ENCODE measurements around the gene CAPZB.

Gene CAPZB

DNA sequence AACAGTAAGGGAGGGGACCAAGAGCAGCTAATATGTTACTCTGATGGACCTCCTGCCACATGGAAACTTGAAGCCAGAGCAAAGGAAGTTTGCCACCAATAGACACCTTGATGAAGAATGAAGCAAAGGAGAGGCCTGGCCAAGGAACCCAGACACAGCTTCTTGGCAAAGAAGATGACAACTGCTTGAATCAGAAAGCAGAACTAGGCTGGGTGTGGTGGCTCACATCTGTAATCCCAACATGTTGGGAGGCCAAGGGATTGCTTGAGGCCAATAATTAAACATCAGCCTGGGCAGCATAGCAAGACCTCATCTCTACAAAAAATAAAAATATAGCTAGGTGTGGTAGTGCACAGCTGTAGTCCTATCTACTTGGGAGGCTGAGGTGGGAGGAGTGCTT is 31.7 kb upstream of the CAPZB start:
- Histone ChIP-seq H3K4me2 (ENCODE audit: low read depth, low read length, poor library complexity, severe bottlenecking) (no peak overlapping the region), H3K9me3 (ENCODE audit: insufficient read depth, low read length) (no peaks in the 10 kb centered on the region; the same call in 1 of the 2 replicates), H3K27me3 (ENCODE audit: low read length) (no peaks in the 10 kb centered on the region), H2AFZ (ENCODE audit: low read depth, low read length, severe bottlenecking) (no peak overlapping the region), H3K79me2 (ENCODE audit: insufficient read depth, low read length) (no peaks in the 10 kb centered on the region), H4K20me1 (ENCODE audit: low read depth, low read length) (no peaks in the 10 kb centered on the region), H3F3A (ENCODE audit: insufficient read depth) (no peaks in the 10 kb centered on the region), H3K9me2 (replicated peaks; ENCODE audit: insufficient read depth, low read length) (no peaks in the 10 kb centered on the region), H3K4me3 (ENCODE audit: insufficient read depth, low read length, poor library complexity, severe bottlenecking) (no peak overlapping the region), H3K27ac (ENCODE audit: low read depth, low read length) (no peak overlapping the region), H3K36me3 (ENCODE audit: low read length) (no peaks in the 10 kb centered on the region), H3K9ac (ENCODE audit: low read length) (no peak overlapping the region)
- TF ChIP-seq EZH2phosphoT487 (conservative IDR thresholded peaks at IDR 0.05; ENCODE audit: low read length): no peak
- TF ChIP-seq CTCF (IDR thresholded peaks at IDR 0.05; ENCODE audit: insufficient read depth, low read length, poor library complexity, severe bottlenecking): no peak

GRCh38 chr1:19515201-19515600 is 29.9 kb upstream of the CAPZB start:
- H3K79me2 ChIP-seq (ENCODE audit: insufficient read depth, low read length): no peaks in the 10 kb centered on the region
- no peak overlapping the region for H3K9ac ChIP-seq (ENCODE audit: low read length)
- no peaks in the 10 kb centered on the region for H3K36me3 ChIP-seq (ENCODE audit: low read length)
- H3K4me2 ChIP-seq (ENCODE audit: low read depth, low read length, poor library complexity, severe bottlenecking): no peak overlapping the region
- TF ChIP-seq EZH2phosphoT487 (conservative IDR thresholded peaks at IDR 0.05; ENCODE audit: low read length) (no peak), CTCF (IDR thresholded peaks at IDR 0.05; ENCODE audit: insufficient read depth, low read length, poor library complexity, severe bottlenecking) (no peak)
- no peak overlapping the region for H3K27ac ChIP-seq (ENCODE audit: low read depth, low read length)
- no peak overlapping the region for H2AFZ ChIP-seq (ENCODE audit: low read depth, low read length, severe bottlenecking)
- H3K4me3 ChIP-seq (ENCODE audit: insufficient read depth, low read length, poor library complexity, severe bottlenecking): no peak overlapping the region
- no peaks in the 10 kb centered on the region for H3K27me3 ChIP-seq (ENCODE audit: low read length)
- H3K9me2 ChIP-seq (replicated peaks; ENCODE audit: insufficient read depth, low read length): no peaks in the 10 kb centered on the region
- H4K20me1 ChIP-seq (ENCODE audit: low read depth, low read length): no peaks in the 10 kb centered on the region
- no peaks in the 10 kb centered on the region for H3F3A ChIP-seq (ENCODE audit: insufficient read depth)
- no peaks in the 10 kb centered on the region; the same call in 1 of the 2 replicates for H3K9me3 ChIP-seq (ENCODE audit: insufficient read depth, low read length)

DNA sequence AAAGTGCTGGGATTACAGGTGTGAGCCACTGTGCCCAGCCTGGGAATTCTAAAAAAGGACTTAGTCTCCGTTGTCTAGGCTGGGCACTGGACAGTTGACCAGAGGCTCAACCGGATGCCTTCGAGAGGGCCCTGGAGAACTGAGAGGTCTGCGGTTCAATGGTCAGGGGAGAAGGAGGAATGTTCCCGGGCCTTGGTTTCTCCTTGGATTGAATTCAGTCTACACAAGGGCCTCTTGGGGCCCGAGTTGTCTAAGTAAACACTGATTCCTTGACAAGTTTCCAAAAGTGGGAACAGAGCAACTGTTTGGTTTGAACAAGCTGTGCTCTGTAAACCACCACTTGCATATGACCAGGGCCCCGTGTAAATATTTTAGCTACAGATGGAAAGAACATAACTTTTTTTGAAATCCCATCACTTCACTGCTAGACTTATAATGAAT is 29.1 kb upstream of the CAPZB start:
- Histone ChIP-seq H3K27me3 (ENCODE audit: low read length) (no peaks in the 10 kb centered on the region), H2AFZ (ENCODE audit: low read depth, low read length, severe bottlenecking) (no peak overlapping the region), H3F3A (ENCODE audit: insufficient read depth) (no peaks in the 10 kb centered on the region), H3K79me2 (ENCODE audit: insufficient read depth, low read length) (no peaks in the 10 kb centered on the region), H3K4me2 (ENCODE audit: low read depth, low read length, poor library complexity, severe bottlenecking) (no peak overlapping the region), H3K27ac (ENCODE audit: low read depth, low read length) (no peak overlapping the region), H4K20me1 (ENCODE audit: low read depth, low read length) (no peaks in the 10 kb centered on the region), H3K36me3 (ENCODE audit: low read length) (no peaks in the 10 kb centered on the region), H3K9me3 (ENCODE audit: insufficient read depth, low read length) (no peaks in the 10 kb centered on the region; the same call in 1 of the 2 replicates), H3K4me3 (ENCODE audit: insufficient read depth, low read length, poor library complexity, severe bottlenecking) (no peak overlapping the region), H3K9me2 (replicated peaks; ENCODE audit: insufficient read depth, low read length) (no peaks in the 10 kb centered on the region), H3K9ac (ENCODE audit: low read length) (no peak overlapping the region)
- TF ChIP-seq CTCF (IDR thresholded peaks at IDR 0.05; ENCODE audit: insufficient read depth, low read length, poor library complexity, severe bottlenecking): no peak
- no peak for TF ChIP-seq EZH2phosphoT487 (conservative IDR thresholded peaks at IDR 0.05; ENCODE audit: low read length)
